ENCODE data around the gene CMTM8.

CMTM8 gene

GRCh38 chr3:32237670-32238452 is 619 bp upstream of the CMTM8 start:
- H3K9ac ChIP-seq (ENCODE audit: low read length) = peak overlapping the region; percentile 37
- no peak overlapping the region for H3K27ac ChIP-seq (ENCODE audit: low read depth, low read length)
- H3K27me3 ChIP-seq (ENCODE audit: control insufficient read depth, insufficient read depth, low read length) = no peaks in the 10 kb centered on the region
- H3K36me3 ChIP-seq (ENCODE audit: control insufficient read depth, insufficient read depth, low read length) = no peaks in the 10 kb centered on the region
- no peaks in the 10 kb centered on the region for H3K4me1 ChIP-seq (ENCODE audit: control insufficient read depth, insufficient read depth, low read length)
- H3K4me3 ChIP-seq (ENCODE audit: low read length) = peak overlapping the region; percentile 81

DNA sequence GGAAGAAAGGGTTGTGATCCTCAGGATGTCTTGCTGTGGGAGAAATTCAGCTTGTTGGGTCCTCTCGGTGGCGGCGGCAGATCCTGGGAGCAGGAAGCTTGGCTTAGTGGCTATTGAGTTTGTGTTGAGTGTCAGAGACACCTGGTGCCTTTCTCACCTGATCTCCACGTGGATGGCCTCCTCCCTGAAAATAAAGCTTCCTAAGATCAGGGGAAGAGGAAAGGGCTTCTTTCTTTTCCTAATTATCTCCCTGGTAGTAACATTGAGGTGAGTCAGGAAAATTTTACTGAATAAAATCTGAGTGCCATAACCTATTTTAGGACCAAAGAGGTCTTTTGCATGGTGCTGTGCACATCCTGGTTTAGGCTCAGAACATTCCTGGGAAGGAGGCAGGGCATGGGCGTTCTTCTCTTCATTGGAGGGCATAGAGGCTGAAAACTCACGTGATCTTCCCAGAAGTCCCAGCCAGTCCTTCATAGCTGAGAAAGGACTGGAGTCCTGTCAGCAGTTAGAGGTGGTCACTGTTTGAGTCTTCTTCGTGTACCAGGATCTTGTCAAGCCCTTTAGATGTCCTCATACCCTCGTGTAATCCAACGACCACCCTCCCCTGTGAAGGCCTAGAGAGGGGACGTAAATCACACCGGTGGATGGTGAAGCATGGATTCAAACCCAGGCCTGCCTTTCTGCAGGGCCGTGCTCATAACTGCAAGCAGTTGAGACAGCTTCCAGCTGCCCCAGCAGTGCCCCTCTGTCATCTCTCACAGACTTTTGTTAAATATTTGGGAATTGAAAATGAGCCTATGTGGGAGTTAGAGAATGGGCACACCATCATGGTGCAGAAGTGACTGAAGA is 1.1 kb downstream of the CMTM8 start:
- H3K36me3 ChIP-seq (ENCODE audit: control insufficient read depth, insufficient read depth, low read length) = no peaks in the 10 kb centered on the region
- no peaks in the 10 kb centered on the region for H3K4me1 ChIP-seq (ENCODE audit: control insufficient read depth, insufficient read depth, low read length)
- H3K27ac ChIP-seq (ENCODE audit: low read depth, low read length) = no peak overlapping the region
- no peak overlapping the region for H3K9ac ChIP-seq (ENCODE audit: low read length)
- H3K27me3 ChIP-seq (ENCODE audit: control insufficient read depth, insufficient read depth, low read length) = no peaks in the 10 kb centered on the region
- H3K4me3 ChIP-seq (ENCODE audit: low read length) = peak overlapping the region; percentile 81

DNA sequence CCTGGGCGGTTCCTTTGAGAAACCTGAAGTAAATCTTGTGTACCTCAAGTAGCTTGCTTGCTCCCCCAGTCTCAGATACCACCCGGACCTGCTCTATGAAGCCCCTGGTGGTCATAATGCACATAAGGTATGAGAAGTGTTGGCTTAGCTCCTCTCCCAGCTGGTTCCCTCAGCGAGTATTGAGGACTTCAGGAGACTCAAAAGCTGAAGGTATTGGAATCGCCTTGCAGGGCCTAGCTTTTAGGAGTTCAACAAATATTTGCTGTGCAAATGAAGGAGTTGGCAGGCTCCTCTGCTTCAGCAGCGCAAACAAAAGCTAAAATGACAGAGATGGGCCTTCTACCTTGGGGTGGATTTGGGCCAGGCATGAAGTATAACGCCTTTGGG is 1.7 kb downstream of the CMTM8 start:
- H3K4me1 ChIP-seq (ENCODE audit: control insufficient read depth, insufficient read depth, low read length) = no peaks in the 10 kb centered on the region
- H3K9ac ChIP-seq (ENCODE audit: low read length) = no peak overlapping the region
- H3K36me3 ChIP-seq (ENCODE audit: control insufficient read depth, insufficient read depth, low read length) = no peaks in the 10 kb centered on the region
- H3K27ac ChIP-seq (ENCODE audit: low read depth, low read length) = no peak overlapping the region
- no peaks in the 10 kb centered on the region for H3K27me3 ChIP-seq (ENCODE audit: control insufficient read depth, insufficient read depth, low read length)
- H3K4me3 ChIP-seq (ENCODE audit: low read length) = no peak overlapping the region

DNA sequence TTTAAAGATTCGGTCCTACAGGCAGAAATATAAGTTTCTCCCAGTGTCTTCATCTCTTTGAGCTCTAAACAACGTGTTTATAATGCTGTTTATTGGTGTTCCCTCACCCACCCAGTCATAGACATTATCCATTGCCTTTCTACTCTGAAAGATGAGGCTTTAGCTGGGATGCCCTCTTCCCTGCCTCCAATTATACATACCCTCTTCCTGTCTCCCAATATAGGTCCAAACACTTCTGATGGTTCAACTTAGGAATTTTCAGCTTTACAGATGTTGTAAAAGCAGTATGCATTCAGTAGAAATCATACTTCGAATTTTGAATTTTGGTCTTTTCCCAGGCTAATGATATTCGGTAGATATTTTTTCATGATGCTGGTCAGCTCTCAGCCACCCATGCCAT is 2.6 kb downstream of the CMTM8 start:
- H3K36me3 ChIP-seq (ENCODE audit: control insufficient read depth, insufficient read depth, low read length) = no peaks in the 10 kb centered on the region
- H3K9ac ChIP-seq (ENCODE audit: low read length) = no peak overlapping the region
- no peak overlapping the region for H3K4me3 ChIP-seq (ENCODE audit: low read length)
- H3K27me3 ChIP-seq (ENCODE audit: control insufficient read depth, insufficient read depth, low read length) = no peaks in the 10 kb centered on the region
- H3K4me1 ChIP-seq (ENCODE audit: control insufficient read depth, insufficient read depth, low read length) = no peaks in the 10 kb centered on the region
- no peak overlapping the region for H3K27ac ChIP-seq (ENCODE audit: low read depth, low read length)

GRCh38 chr3:32243519-32243918 is 5.0 kb downstream of the CMTM8 start:
- no peaks in the 10 kb centered on the region for H3K4me1 ChIP-seq (ENCODE audit: control insufficient read depth, insufficient read depth, low read length)
- H3K36me3 ChIP-seq (ENCODE audit: control insufficient read depth, insufficient read depth, low read length) = no peaks in the 10 kb centered on the region
- H3K27me3 ChIP-seq (ENCODE audit: control insufficient read depth, insufficient read depth, low read length) = no peaks in the 10 kb centered on the region
- H3K4me3 ChIP-seq (ENCODE audit: low read length) = no peak overlapping the region
- no peak overlapping the region for H3K27ac ChIP-seq (ENCODE audit: low read depth, low read length)
- H3K9ac ChIP-seq (ENCODE audit: low read length) = no peak overlapping the region

- H3K4me1 ChIP-seq (ENCODE audit: control insufficient read depth, insufficient read depth, low read length) = no peaks in the 10 kb centered on the region
- H3K36me3 ChIP-seq (ENCODE audit: control insufficient read depth, insufficient read depth, low read length) = no peaks in the 10 kb centered on the region
- H3K27me3 ChIP-seq (ENCODE audit: control insufficient read depth, insufficient read depth, low read length) = no peaks in the 10 kb centered on the region
- H3K9ac ChIP-seq (ENCODE audit: low read length) = no peak overlapping the region
- no peak overlapping the region for H3K27ac ChIP-seq (ENCODE audit: low read depth, low read length)
- H3K4me3 ChIP-seq (ENCODE audit: low read length) = no peak overlapping the region
Observed at GRCh38 chr3:32245200-32245599, 6.7 kb downstream of the CMTM8 start.

DNA sequence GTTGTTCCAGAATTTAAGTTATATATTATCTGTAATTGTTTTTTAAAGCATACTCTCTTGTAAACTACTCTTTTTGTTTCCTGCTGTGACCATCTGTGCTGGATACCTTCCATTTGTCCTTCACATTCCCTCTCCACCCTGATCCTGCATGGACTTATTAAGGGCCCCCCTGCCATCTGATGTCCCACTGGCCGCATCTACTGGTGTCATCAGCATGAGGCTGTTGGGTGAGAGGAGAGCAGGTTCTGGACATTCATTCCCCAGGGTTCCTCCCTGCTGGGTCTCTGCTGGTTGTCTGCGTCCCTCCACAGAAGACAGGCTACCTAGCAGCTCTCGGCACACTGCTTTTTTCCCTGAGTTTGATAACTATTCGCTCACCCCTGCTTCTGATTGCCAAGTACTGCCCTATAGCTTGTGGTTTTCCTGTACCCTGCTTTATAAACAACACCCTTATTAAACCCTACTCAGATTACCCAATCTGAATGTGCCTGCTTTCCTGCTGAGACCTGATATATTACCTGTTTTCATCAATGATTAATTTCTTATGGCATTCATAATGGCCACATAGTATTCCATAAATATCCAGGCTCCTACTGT is 7.7 kb downstream of the CMTM8 start:
- Histone ChIP-seq H3K27me3 (ENCODE audit: control insufficient read depth, insufficient read depth, low read length) (no peaks in the 10 kb centered on the region), H3K9ac (ENCODE audit: low read length) (no peak overlapping the region), H3K4me3 (ENCODE audit: low read length) (no peak overlapping the region), H3K4me1 (ENCODE audit: control insufficient read depth, insufficient read depth, low read length) (no peaks in the 10 kb centered on the region), H3K36me3 (ENCODE audit: control insufficient read depth, insufficient read depth, low read length) (no peaks in the 10 kb centered on the region), H3K27ac (ENCODE audit: low read depth, low read length) (no peak overlapping the region)

DNA sequence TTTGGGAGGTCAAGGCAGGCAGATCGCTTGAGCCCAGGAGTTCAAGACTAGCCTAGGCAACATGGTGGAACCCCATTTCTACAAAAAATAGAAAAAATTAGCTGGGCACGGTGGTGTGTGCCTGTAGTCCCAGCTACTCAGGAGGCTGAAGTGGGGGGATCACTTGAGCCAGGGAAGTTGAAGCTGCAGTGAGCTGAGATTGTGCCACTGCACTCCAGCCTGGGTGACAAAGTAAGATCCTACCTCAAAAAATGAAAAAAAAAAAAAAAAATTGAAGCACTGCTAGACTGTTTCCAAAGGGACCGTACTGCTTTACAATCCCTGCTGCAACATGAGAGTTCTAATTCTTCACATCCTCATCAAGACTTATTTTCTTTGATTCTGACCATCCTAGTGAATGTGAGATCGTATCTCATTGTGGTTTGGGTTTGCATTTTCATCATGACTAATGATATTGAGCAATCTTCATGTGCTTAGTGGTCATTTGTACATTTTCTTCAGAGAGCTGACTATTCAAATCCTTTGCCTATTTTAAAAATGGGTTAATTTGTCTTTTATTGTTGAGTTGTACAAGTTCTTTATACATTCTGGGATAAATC is 10.8 kb downstream of the CMTM8 start:
- H3K27me3 ChIP-seq (ENCODE audit: control insufficient read depth, insufficient read depth, low read length) = no peaks in the 10 kb centered on the region
- no peak overlapping the region for H3K4me3 ChIP-seq (ENCODE audit: low read length)
- no peak overlapping the region for H3K27ac ChIP-seq (ENCODE audit: low read depth, low read length)
- H3K9ac ChIP-seq (ENCODE audit: low read length) = no peak overlapping the region
- H3K36me3 ChIP-seq (ENCODE audit: control insufficient read depth, insufficient read depth, low read length) = no peaks in the 10 kb centered on the region
- H3K4me1 ChIP-seq (ENCODE audit: control insufficient read depth, insufficient read depth, low read length) = no peaks in the 10 kb centered on the region

- Histone ChIP-seq H3K27ac (ENCODE audit: low read depth, low read length) (no peak overlapping the region), H3K4me3 (ENCODE audit: low read length) (no peak overlapping the region), H3K36me3 (ENCODE audit: control insufficient read depth, insufficient read depth, low read length) (no peaks in the 10 kb centered on the region), H3K4me1 (ENCODE audit: control insufficient read depth, insufficient read depth, low read length) (no peaks in the 10 kb centered on the region), H3K9ac (ENCODE audit: low read length) (no peak overlapping the region), H3K27me3 (ENCODE audit: control insufficient read depth, insufficient read depth, low read length) (no peaks in the 10 kb centered on the region)
Observed at GRCh38 chr3:32254268-32254667, 15.8 kb downstream of the CMTM8 start.

DNA sequence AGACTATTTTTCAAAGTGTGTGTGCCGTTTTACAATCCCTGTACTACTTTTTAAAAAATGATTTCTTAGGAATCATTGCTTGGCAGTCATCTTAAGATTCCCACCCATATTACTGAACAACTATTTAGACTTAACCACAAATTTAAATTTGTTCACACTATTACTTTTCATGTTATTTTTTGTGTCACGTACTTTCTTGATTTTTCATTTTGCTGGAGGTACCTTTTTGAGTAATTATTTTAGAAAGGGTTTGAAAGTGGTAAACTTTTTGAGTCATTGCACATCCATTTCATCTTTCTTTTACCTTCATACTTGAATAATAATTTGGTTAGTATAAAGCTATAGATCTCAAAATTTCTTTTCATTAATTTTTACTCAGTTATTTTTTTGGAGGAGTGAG is 16.9 kb downstream of the CMTM8 start:
- Histone ChIP-seq H3K27ac (ENCODE audit: low read depth, low read length) (no peak overlapping the region), H3K36me3 (ENCODE audit: control insufficient read depth, insufficient read depth, low read length) (no peaks in the 10 kb centered on the region), H3K4me3 (ENCODE audit: low read length) (no peak overlapping the region), H3K27me3 (ENCODE audit: control insufficient read depth, insufficient read depth, low read length) (no peaks in the 10 kb centered on the region), H3K4me1 (ENCODE audit: control insufficient read depth, insufficient read depth, low read length) (no peaks in the 10 kb centered on the region), H3K9ac (ENCODE audit: low read length) (no peak overlapping the region)

- Histone ChIP-seq H3K36me3 (ENCODE audit: control insufficient read depth, insufficient read depth, low read length) (no peaks in the 10 kb centered on the region), H3K27ac (ENCODE audit: low read depth, low read length) (no peak overlapping the region), H3K4me3 (ENCODE audit: low read length) (no peak overlapping the region), H3K9ac (ENCODE audit: low read length) (no peak overlapping the region), H3K27me3 (ENCODE audit: control insufficient read depth, insufficient read depth, low read length) (no peaks in the 10 kb centered on the region), H3K4me1 (ENCODE audit: control insufficient read depth, insufficient read depth, low read length) (no peaks in the 10 kb centered on the region)
Observed at GRCh38 chr3:32256206-32256605, 17.7 kb downstream of the CMTM8 start.

DNA sequence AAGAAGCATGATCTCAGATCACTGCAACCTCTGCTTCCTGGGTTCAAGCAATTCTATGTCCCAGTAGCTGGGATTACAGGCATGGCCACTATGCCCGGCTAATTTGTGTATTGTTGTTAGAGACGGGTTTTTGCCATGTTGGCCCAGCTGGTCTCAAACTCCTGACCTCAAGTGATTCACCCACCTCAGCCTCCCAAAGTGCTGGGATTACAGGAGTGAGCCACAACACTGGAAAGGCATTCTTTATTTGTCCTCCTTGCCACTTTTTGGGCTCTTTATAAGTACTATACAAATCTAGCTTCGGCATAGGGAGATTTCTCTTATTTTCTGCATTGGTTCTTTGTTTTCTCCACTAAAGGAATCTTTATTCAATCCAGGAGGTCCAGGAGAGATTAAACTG is 18.6 kb downstream of the CMTM8 start:
- no peak overlapping the region for H3K27ac ChIP-seq (ENCODE audit: low read depth, low read length)
- H3K4me1 ChIP-seq (ENCODE audit: control insufficient read depth, insufficient read depth, low read length) = no peaks in the 10 kb centered on the region
- no peaks in the 10 kb centered on the region for H3K36me3 ChIP-seq (ENCODE audit: control insufficient read depth, insufficient read depth, low read length)
- no peaks in the 10 kb centered on the region for H3K27me3 ChIP-seq (ENCODE audit: control insufficient read depth, insufficient read depth, low read length)
- no peak overlapping the region for H3K9ac ChIP-seq (ENCODE audit: low read length)
- no peak overlapping the region for H3K4me3 ChIP-seq (ENCODE audit: low read length)
